Activated CD4-positive, alpha-beta T cell treated with anti-CD3 and anti-CD28 coated beads, Interleukin-2, amount 10 ng/mL, durations not matched to agents 7 days and 5 days (primary cell): ENCODE data around the gene CORO2A. TPM values are rescaled to one million over a fixed set of nuclear protein-coding genes. Genes with fewer than 3 reads are reported as not detected.

Experiments used
- CTCF ChIA-PET: fragments of 350-600 bp; sonication (Branson Sonifier 250); formaldehyde crosslinking; loops from one replicate; lab custom pipeline; 2021; ENCODE audit warnings: antibody characterized with exemption; lab: Charles Lee
- POLR2A ChIA-PET: fragments of 350-600 bp; sonication (Branson Sonifier 250); formaldehyde crosslinking; loops from one replicate; lab custom pipeline; 2021; ENCODE audit warnings: antibody characterized with exemption; lab: Charles Lee
- DNase-seq: peaks from one replicate; pipeline ENCODE4 v3.0.0-alpha.2; 2020
- H3K27ac Mint-ChIP-seq: one replicate; pipeline ENCODE4 v1.8.0; 2021; ENCODE audit warnings: mild to moderate bottlenecking, moderate library complexity, mixed read lengths
- H3K27me3 Mint-ChIP-seq: one replicate; pipeline ENCODE4 v1.8.0; 2021; ENCODE audit warnings: mixed read lengths
- H3K36me3 Mint-ChIP-seq: one replicate; pipeline ENCODE4 v1.8.0; 2021; ENCODE audit warnings: low read depth, mixed read lengths
- H3K4me1 Mint-ChIP-seq: one replicate; pipeline ENCODE4 v1.8.0; 2021; ENCODE audit warnings: mixed read lengths
- H3K4me3 Mint-ChIP-seq: one replicate; pipeline ENCODE4 v1.8.0; 2021; ENCODE audit warnings: mild to moderate bottlenecking, moderate library complexity, mixed read lengths
- H3K9me3 Mint-ChIP-seq: one replicate; pipeline ENCODE4 v1.8.0; 2021; ENCODE audit warnings: mixed read lengths
- total RNA-seq, 2 experiments: library from RNA; stranded (reverse); gene quantifications; one replicate each; pipeline ENCODE4 v1.2.3, GENCODE V29; 2021

The CORO2A gene
- total RNA-seq, 2 experiments from 2014 or later = 7.2 to 8.2 TPM

GRCh38 chr9:98185611-98186171 is 6.7 kb downstream of the CORO2A start:
- POLR2A ChIA-PET = no interaction called here
- no peak overlapping the region for H3K27ac Mint-ChIP-seq
- no peaks in the 10 kb centered on the region for H3K36me3 Mint-ChIP-seq
- no peak for DNase-seq
- no peaks in the 10 kb centered on the region for H3K9me3 Mint-ChIP-seq
- H3K4me1 Mint-ChIP-seq = peaks cover 10% of the 10 kb centered on the region
- H3K4me3 Mint-ChIP-seq = no peak overlapping the region
- CTCF ChIA-PET = interaction anchor here (1.0 to 1.1 kb wide), 2 partner anchors 8 to 17 kb away, joined by 3 to 4 read pairs; no protein-coding TSS in a partner anchor
- H3K27me3 Mint-ChIP-seq = no peaks in the 10 kb centered on the region

- no peak overlapping the region for H3K4me3 Mint-ChIP-seq
- H3K27me3 Mint-ChIP-seq = no peaks in the 10 kb centered on the region
- H3K27ac Mint-ChIP-seq = no peak overlapping the region
- H3K4me1 Mint-ChIP-seq = peaks cover 15% of the 10 kb centered on the region
- H3K36me3 Mint-ChIP-seq = no peaks in the 10 kb centered on the region
- POLR2A ChIA-PET = no interaction called here
- CTCF ChIA-PET = interaction anchor here (1.1 kb wide), 1 partner anchor 9 kb away, joined by 4 read pairs; no protein-coding TSS in a partner anchor
- no peak for DNase-seq
- no peaks in the 10 kb centered on the region for H3K9me3 Mint-ChIP-seq
These were observed 7.3 kb downstream of the CORO2A start for GRCh38 chr9:98185021-98185567.

- ChIA-PET CTCF (interaction anchor here (1.1 kb wide), 1 partner anchor 10 kb away, joined by 4 read pairs; no protein-coding TSS in a partner anchor), POLR2A (no interaction called here)
- Mint-ChIP-seq H3K27ac (no peak overlapping the region), H3K36me3 (no peaks in the 10 kb centered on the region), H3K4me1 (peaks cover 16% of the 10 kb centered on the region), H3K4me3 (no peak overlapping the region), H3K27me3 (no peaks in the 10 kb centered on the region), H3K9me3 (no peaks in the 10 kb centered on the region)
- no peak for DNase-seq
These were observed 8.1 kb downstream of the CORO2A start for GRCh38 chr9:98184326-98184725.

GRCh38 chr9:98182889-98183599 is 9.4 kb downstream of the CORO2A start:
- peaks cover 14% of the 10 kb centered on the region for H3K4me1 Mint-ChIP-seq
- ChIA-PET POLR2A (no interaction called here), CTCF (interaction anchor here (0.7 to 1.3 kb wide), 3 partner anchors 11 to 23 kb away, joined by 3 to 4 read pairs (median 3); no protein-coding TSS in a partner anchor)
- no peak overlapping the region for H3K4me3 Mint-ChIP-seq
- no peak overlapping the region for H3K27ac Mint-ChIP-seq
- H3K27me3 Mint-ChIP-seq = no peaks in the 10 kb centered on the region
- no peaks in the 10 kb centered on the region for H3K36me3 Mint-ChIP-seq
- no peak for DNase-seq
- H3K9me3 Mint-ChIP-seq = no peaks in the 10 kb centered on the region

- Mint-ChIP-seq H3K27me3 (no peaks in the 10 kb centered on the region), H3K36me3 (no peaks in the 10 kb centered on the region), H3K4me1 (peaks cover 14% of the 10 kb centered on the region), H3K4me3 (no peak overlapping the region), H3K27ac (no peak overlapping the region), H3K9me3 (no peaks in the 10 kb centered on the region)
- ChIA-PET POLR2A (no interaction called here), CTCF (interaction anchor here (0.7 to 1.3 kb wide), 3 partner anchors 10 to 22 kb away, joined by 3 to 4 read pairs (median 3); no protein-coding TSS in a partner anchor)
- no peak for DNase-seq
These were observed 10.2 kb downstream of the CORO2A start for GRCh38 chr9:98182069-98182820.

GRCh38 chr9:98181746-98182068 is 10.7 kb downstream of the CORO2A start:
- no peak overlapping the region for H3K27ac Mint-ChIP-seq
- no peaks in the 10 kb centered on the region for H3K27me3 Mint-ChIP-seq
- CTCF ChIA-PET = interaction anchor here (0.9 to 1.3 kb wide), 3 partner anchors 10 to 22 kb away, joined by 3 to 4 read pairs (median 3); no protein-coding TSS in a partner anchor
- POLR2A ChIA-PET = no interaction called here
- no peak for DNase-seq
- no peaks in the 10 kb centered on the region for H3K36me3 Mint-ChIP-seq
- peaks cover 14% of the 10 kb centered on the region for H3K4me1 Mint-ChIP-seq
- H3K9me3 Mint-ChIP-seq = no peaks in the 10 kb centered on the region
- no peak overlapping the region for H3K4me3 Mint-ChIP-seq

- ChIA-PET CTCF (interaction anchor here (0.8 to 1.1 kb wide), 3 partner anchors 10 to 13 kb away, joined by 3 read pairs; partner anchors contain the start of gene CORO2A), POLR2A (no interaction called here)
- DNase-seq = no peak
- Mint-ChIP-seq H3K27ac (no peak overlapping the region), H3K36me3 (no peaks in the 10 kb centered on the region), H3K9me3 (no peaks in the 10 kb centered on the region), H3K4me3 (no peak overlapping the region), H3K27me3 (no peaks in the 10 kb centered on the region), H3K4me1 (peaks cover 14% of the 10 kb centered on the region)
These were observed 11.4 kb downstream of the CORO2A start for GRCh38 chr9:98180996-98181395.

- H3K27ac Mint-ChIP-seq = no peak overlapping the region
- no peak for DNase-seq
- peaks cover 12% of the 10 kb centered on the region for H3K4me1 Mint-ChIP-seq
- H3K4me3 Mint-ChIP-seq = no peak overlapping the region
- H3K27me3 Mint-ChIP-seq = no peaks in the 10 kb centered on the region
- POLR2A ChIA-PET = no interaction called here
- H3K9me3 Mint-ChIP-seq = no peaks in the 10 kb centered on the region
- CTCF ChIA-PET = interaction anchor here (0.5 to 1.3 kb wide), 2 partner anchors 11 to 102 kb away, joined by 3 read pairs; no protein-coding TSS in a partner anchor
- no peaks in the 10 kb centered on the region for H3K36me3 Mint-ChIP-seq
These were observed 13.3 kb downstream of the CORO2A start for GRCh38 chr9:98178874-98179850.

- Mint-ChIP-seq H3K4me3 (no peak overlapping the region), H3K36me3 (no peaks in the 10 kb centered on the region), H3K27ac (no peak overlapping the region), H3K9me3 (no peaks in the 10 kb centered on the region), H3K27me3 (no peaks in the 10 kb centered on the region), H3K4me1 (peaks cover 12% of the 10 kb centered on the region)
- ChIA-PET CTCF (interaction anchor here (1.4 kb wide), 1 partner anchor 17 kb away, joined by 4 read pairs; no protein-coding TSS in a partner anchor), POLR2A (no interaction called here)
- DNase-seq = no peak
These were observed 15.8 kb downstream of the CORO2A start for GRCh38 chr9:98176391-98177259.

GRCh38 chr9:98175762-98176161 is 16.7 kb downstream of the CORO2A start:
- POLR2A ChIA-PET = no interaction called here
- no peaks in the 10 kb centered on the region for H3K27me3 Mint-ChIP-seq
- no peaks in the 10 kb centered on the region for H3K9me3 Mint-ChIP-seq
- no peaks in the 10 kb centered on the region for H3K36me3 Mint-ChIP-seq
- no peak for DNase-seq
- CTCF ChIA-PET = no interaction called here
- H3K27ac Mint-ChIP-seq = no peak overlapping the region
- H3K4me3 Mint-ChIP-seq = no peak overlapping the region
- H3K4me1 Mint-ChIP-seq = peaks cover 13% of the 10 kb centered on the region

- POLR2A ChIA-PET = no interaction called here
- no peaks in the 10 kb centered on the region for H3K9me3 Mint-ChIP-seq
- H3K4me3 Mint-ChIP-seq = no peak overlapping the region
- H3K36me3 Mint-ChIP-seq = no peaks in the 10 kb centered on the region
- no peak for DNase-seq
- CTCF ChIA-PET = no interaction called here
- H3K4me1 Mint-ChIP-seq = peaks cover 12% of the 10 kb centered on the region
- H3K27me3 Mint-ChIP-seq = no peaks in the 10 kb centered on the region
- H3K27ac Mint-ChIP-seq = no peak overlapping the region
These were observed 17.3 kb downstream of the CORO2A start for GRCh38 chr9:98175028-98175569.
